OCI-LY1 (cell line): ENCODE data around the gene STK36.

Source experiments
- H2AFZ ChIP-seq: fragments of 200-600 bp; sonication (generic), shearing (Covaris generic); 2 replicates; pipeline ENCODE4 v1.6.0; 2014; ENCODE audit warnings: antibody characterized with exemption, mild to moderate bottlenecking, low read length
- H3F3A ChIP-seq: fragments of 200-600 bp; sonication (generic), shearing (Covaris generic); 2 replicates; pipeline ENCODE4 v1.6.0; 2014; ENCODE audit warnings: mild to moderate bottlenecking, antibody characterized with exemption, low read length, moderate library complexity; ENCODE audit not compliant: insufficient read depth
- H3K27ac ChIP-seq: fragments of 200-600 bp; sonication (generic); 2 replicates; pipeline ENCODE4 v1.5.1; 2014; ENCODE audit warnings: low read length, mixed run types, mild to moderate bottlenecking, low read depth; ENCODE audit not compliant: poor library complexity, severe bottlenecking
- H3K27me3 ChIP-seq: fragments of 200-600 bp; sonication (generic); 2 replicates; pipeline ENCODE4 v1.6.0; 2014; ENCODE audit warnings: antibody characterized with exemption, mild to moderate bottlenecking, low read length, moderate library complexity; ENCODE audit not compliant: insufficient read depth
- H3K36me3 ChIP-seq: fragments of 200-600 bp; sonication (generic); 2 replicates; pipeline ENCODE4 v1.6.1; 2014; ENCODE audit warnings: mild to moderate bottlenecking, antibody characterized with exemption, low read length, moderate library complexity, mixed read lengths; ENCODE audit not compliant: insufficient read depth
- H3K4me1 ChIP-seq: fragments of 200-600 bp; sonication (generic); 2 replicates; pipeline ENCODE4 v1.5.1; 2014; ENCODE audit warnings: mild to moderate bottlenecking, low read length, moderate library complexity; ENCODE audit not compliant: insufficient read depth, severe bottlenecking
- H3K4me2 ChIP-seq: fragments of 200-600 bp; sonication (generic), shearing (Covaris generic); 2 replicates; pipeline ENCODE4 v1.6.1; 2014; ENCODE audit warnings: low read length
- H3K4me3 ChIP-seq: fragments of 200-600 bp; sonication (generic); 2 replicates; pipeline ENCODE4 v1.5.1; 2014; ENCODE audit warnings: low read length, low read depth, mild to moderate bottlenecking, mixed read lengths; ENCODE audit not compliant: poor library complexity, severe bottlenecking
- H3K79me2 ChIP-seq: fragments of 200-600 bp; shearing (Covaris generic); 2 replicates; pipeline ENCODE4 v1.6.1; 2016; ENCODE audit warnings: mixed run types, low read length, mixed read lengths; ENCODE audit not compliant: insufficient read depth
- H3K9ac ChIP-seq: fragments of 200-600 bp; sonication (generic), shearing (Covaris generic); 2 replicates; pipeline ENCODE4 v1.6.1; 2014; ENCODE audit warnings: mild to moderate bottlenecking, low read length, mixed read lengths
- H3K9me2 ChIP-seq: fragments of 200-600 bp; sonication (generic), shearing (Covaris generic); 2 replicates; pipeline ENCODE4 v1.6.1; 2014; ENCODE audit warnings: low read depth, mild to moderate bottlenecking, low read length, mixed read lengths
- H3K9me3 ChIP-seq: fragments of 200-600 bp; shearing (Covaris generic); 2 replicates; pipeline ENCODE4 v1.6.1; 2014; ENCODE audit warnings: low read length, mixed read lengths
- H4K20me1 ChIP-seq: fragments of 200-600 bp; sonication (generic), shearing (Covaris generic); 2 replicates; pipeline ENCODE4 v1.6.0; 2016; ENCODE audit warnings: mild to moderate bottlenecking, low read length; ENCODE audit not compliant: insufficient read depth
- CTCF ChIP-seq: fragments of 200-600 bp; sonication (generic), shearing (Covaris generic); IDR thresholded peaks from 2 replicates; pipeline ENCODE4 v1.5.1; 2017; ENCODE audit warnings: mild to moderate bottlenecking, antibody characterized with exemption, low read length, moderate library complexity, mixed read lengths
- EZH2 ChIP-seq: fragments of 200-600 bp; sonication (generic), shearing (Covaris generic); IDR thresholded peaks from 2 replicates; pipeline ENCODE4 v1.8.0; 2017; ENCODE audit warnings: borderline replicate concordance, mixed run types, mild to moderate bottlenecking, antibody characterized with exemption, low read length, moderate library complexity, mixed read lengths

STK36 gene

DNA sequence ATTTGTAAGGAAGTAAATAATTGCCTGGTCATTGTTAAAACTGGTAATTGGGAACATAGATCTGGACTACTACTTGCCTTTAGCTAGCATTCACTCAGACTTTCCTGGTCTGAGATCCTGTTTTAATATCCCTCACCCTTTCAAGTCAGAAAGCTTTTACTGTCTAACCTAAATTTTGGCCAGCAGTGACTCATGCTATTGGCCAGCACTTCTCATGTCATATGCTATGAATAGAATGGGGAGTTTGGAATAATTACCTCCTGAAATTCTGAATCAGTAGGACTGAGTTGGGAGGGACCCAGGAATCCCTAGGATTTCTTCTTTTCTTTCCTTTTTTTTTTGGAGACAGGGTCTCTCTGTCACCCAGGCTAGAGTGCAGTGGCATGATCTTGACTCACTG, 19.3 kb downstream of the STK36 start:
- Histone ChIP-seq H3K4me2 (no peak overlapping the region), H3K27me3 (no peaks in the 10 kb centered on the region), H3F3A (no peaks in the 10 kb centered on the region), H3K79me2 (no peaks in the 10 kb centered on the region), H3K9me2 (no peaks in the 10 kb centered on the region), H2AFZ (no peak overlapping the region), H3K4me3 (no peak overlapping the region), H4K20me1 (no peaks in the 10 kb centered on the region), H3K9ac (no peak overlapping the region), H3K9me3 (no peaks in the 10 kb centered on the region), H3K27ac (no peak overlapping the region), H3K36me3 (peaks cover 4% of the 10 kb centered on the region; the same call in 1 of the 2 replicates), H3K4me1 (no peaks in the 10 kb centered on the region)
- TF ChIP-seq EZH2 (no peak), CTCF (no peak)

- Histone ChIP-seq H2AFZ (no peak overlapping the region), H3K4me3 (no peak overlapping the region), H4K20me1 (no peaks in the 10 kb centered on the region), H3K9me2 (no peaks in the 10 kb centered on the region), H3K9ac (no peak overlapping the region), H3K9me3 (no peaks in the 10 kb centered on the region), H3K27ac (no peak overlapping the region), H3K27me3 (no peaks in the 10 kb centered on the region), H3K79me2 (no peaks in the 10 kb centered on the region), H3K4me1 (no peaks in the 10 kb centered on the region), H3F3A (no peaks in the 10 kb centered on the region), H3K4me2 (no peak overlapping the region), H3K36me3 (peaks cover 4% of the 10 kb centered on the region; the same call in 1 of the 2 replicates)
- TF ChIP-seq EZH2: no peak
- TF ChIP-seq CTCF: no peak
Measured at GRCh38 chr2:218694405-218695145, 22.7 kb downstream of the STK36 start.

GRCh38 chr2:218698885-218699284, 27.0 kb downstream of the STK36 start:
- H3F3A ChIP-seq: no peaks in the 10 kb centered on the region
- no peaks in the 10 kb centered on the region for H3K4me1 ChIP-seq
- no peaks in the 10 kb centered on the region for H3K36me3 ChIP-seq
- H4K20me1 ChIP-seq: no peaks in the 10 kb centered on the region
- H3K9me3 ChIP-seq: no peaks in the 10 kb centered on the region
- no peaks in the 10 kb centered on the region for H3K79me2 ChIP-seq
- no peaks in the 10 kb centered on the region for H3K9me2 ChIP-seq
- no peak overlapping the region for H3K4me3 ChIP-seq
- H3K27me3 ChIP-seq: no peaks in the 10 kb centered on the region
- no peak for TF ChIP-seq EZH2
- TF ChIP-seq CTCF: no peak
- no peak overlapping the region for H3K27ac ChIP-seq
- no peak overlapping the region for H2AFZ ChIP-seq
- H3K4me2 ChIP-seq: no peak overlapping the region
- no peak overlapping the region for H3K9ac ChIP-seq
